DND-41 (cell line): ENCODE data around the gene TAF6.

Source experiments
- CTCF ChIP-seq: IDR thresholded peaks from 2 replicates; pipeline ENCODE4 v1.5.1; 2012; ENCODE audit warnings: borderline replicate concordance, low read length, moderate library complexity, mild to moderate bottlenecking; ENCODE audit not compliant: poor library complexity, severe bottlenecking; ENCODE audit errors: extremely low read depth
- EZH2 ChIP-seq: IDR thresholded peaks from 3 replicates; pipeline ENCODE4 v1.6.1; 2012; ENCODE audit warnings: borderline replicate concordance, low read depth, mild to moderate bottlenecking, moderate library complexity, low read length, inconsistent platforms; ENCODE audit not compliant: severe bottlenecking

- TF ChIP-seq CTCF = no peak
- TF ChIP-seq EZH2 = no peak
These were observed 59.9 kb downstream of the TAF6 start for GRCh38 chr7:100059251-100059739.
